GM12875 (cell line): ENCODE data around the gene PLA2G2E.
"Not testable (repeated sequence)": the region's sequence is repeated elsewhere in the genome, so short reads cannot be mapped to it uniquely, and the experiment has no call there.

ENCODE experiments used
- H3K4me3 ChIP-seq: one replicate; pipeline ENCODE4 v1.5.1; 2011; ENCODE audit warnings: low read depth, low read length, control low read depth
- CTCF ChIP-seq: IDR thresholded peaks from 2 replicates; pipeline ENCODE4 v1.5.1; 2011; ENCODE audit warnings: low read depth, mild to moderate bottlenecking, control low read depth, inconsistent platforms, low read length, moderate library complexity, borderline replicate concordance; ENCODE audit not compliant: insufficient read depth

Gene PLA2G2E

GRCh38 chr1:19885821-19886220 is 37.6 kb downstream of the PLA2G2E start:
- no peak for TF ChIP-seq CTCF
- H3K4me3 ChIP-seq, result no peak overlapping the region

- H3K4me3 ChIP-seq, result no peak overlapping the region
- no peak for TF ChIP-seq CTCF
These were observed 39.1 kb downstream of the PLA2G2E start for GRCh38 chr1:19884312-19884711.

- H3K4me3 ChIP-seq, result peak within 1 kb of the TSS; percentile 75
- TF ChIP-seq CTCF, result peak; percentile 76
These were observed 41.0 kb downstream of the PLA2G2E start, which contains the start of gene OTUD3 for GRCh38 chr1:19882111-19883071. TSS of gene OTUD3 (plus strand) at chr1:19882395. CDS start at chr1:19882514, 119 bp downstream.

GRCh38 chr1:19880841-19881240 is 42.6 kb downstream of the PLA2G2E start:
- not testable (repeated sequence) for H3K4me3 ChIP-seq

GRCh38 chr1:19879661-19880060 is 43.8 kb downstream of the PLA2G2E start:
- no peak for TF ChIP-seq CTCF
- no peak overlapping the region for H3K4me3 ChIP-seq

- TF ChIP-seq CTCF, result no peak
- no peak overlapping the region for H3K4me3 ChIP-seq
These were observed 44.2 kb downstream of the PLA2G2E start for GRCh38 chr1:19879227-19879626.

- no peak for TF ChIP-seq CTCF
- H3K4me3 ChIP-seq, result no peak overlapping the region
These were observed 44.8 kb downstream of the PLA2G2E start for GRCh38 chr1:19878637-19878985.
